Pericardium fibroblast (primary cell): Measurements from ENCODE around the gene TMEM54. TPM values are rescaled to one million over a fixed set of nuclear protein-coding genes. Genes with fewer than 3 reads are reported as not detected.

Experiments
- total RNA-seq: library from RNA; depleted of rRNA; stranded (reverse); fragments of >200 nt; gene quantifications from 2 replicates; pipeline ENCODE4 v1.2.3, GENCODE V29; 2015

The TMEM54 gene
- 42.6 and 58.9 TPM in 2 replicates for total RNA-seq

DNA sequence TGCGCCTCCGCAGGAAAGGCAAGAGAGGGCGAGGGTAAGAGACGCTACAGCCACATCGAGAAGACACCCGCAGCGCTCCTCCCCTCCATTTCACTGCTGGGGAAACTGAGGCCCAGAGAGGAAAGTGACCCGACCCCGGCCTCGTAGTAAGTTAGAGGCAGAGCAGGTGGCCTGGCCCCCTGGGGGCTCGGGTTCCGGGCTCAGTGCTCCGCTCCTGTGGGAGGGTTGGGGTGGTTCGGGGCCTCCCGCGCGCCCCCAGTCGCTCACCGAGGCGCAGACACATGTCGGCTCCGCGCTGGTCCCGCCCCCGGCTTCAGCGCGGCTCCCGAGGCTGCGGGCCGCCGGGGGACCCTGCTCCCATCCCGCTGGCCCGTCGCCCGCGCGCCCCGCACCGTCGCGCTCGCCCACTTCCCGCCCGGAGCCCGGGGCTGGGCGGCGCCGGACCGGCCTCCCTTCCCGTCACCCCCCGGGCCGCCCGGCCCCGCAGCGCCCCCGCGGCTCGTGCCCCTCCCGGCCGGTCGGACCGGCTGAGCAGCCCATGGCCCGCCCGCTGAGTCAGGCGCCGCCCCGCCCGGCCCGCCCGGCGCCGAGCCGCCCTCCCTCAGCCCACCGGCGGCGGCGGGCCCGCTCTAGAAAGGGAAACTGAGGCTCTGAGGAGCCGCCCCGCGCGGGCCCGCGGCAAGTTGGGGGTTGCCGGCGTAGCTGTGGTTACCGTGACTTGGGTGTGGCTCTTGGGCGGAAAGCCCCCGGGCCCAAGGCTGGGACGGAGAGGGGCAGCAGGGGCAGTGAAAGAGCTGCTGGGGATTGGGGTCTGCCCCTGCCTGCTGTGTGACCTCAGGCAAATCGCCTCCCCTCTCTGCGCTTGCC lies at the start of gene TMEM54:
TSS of gene TMEM54 (minus strand) at position 434 of the 867 bp plus-strand sequence. CDS start at position 283, 151 bp downstream.

GRCh38 chr1:32886004-32886827 lies 15.0 kb downstream of the TMEM54 start, which contains the start of gene HPCA:
TSS of gene HPCA (plus strand) at chr1:32886491. CDS start at chr1:32888899, 2,408 bp downstream.

DNA sequence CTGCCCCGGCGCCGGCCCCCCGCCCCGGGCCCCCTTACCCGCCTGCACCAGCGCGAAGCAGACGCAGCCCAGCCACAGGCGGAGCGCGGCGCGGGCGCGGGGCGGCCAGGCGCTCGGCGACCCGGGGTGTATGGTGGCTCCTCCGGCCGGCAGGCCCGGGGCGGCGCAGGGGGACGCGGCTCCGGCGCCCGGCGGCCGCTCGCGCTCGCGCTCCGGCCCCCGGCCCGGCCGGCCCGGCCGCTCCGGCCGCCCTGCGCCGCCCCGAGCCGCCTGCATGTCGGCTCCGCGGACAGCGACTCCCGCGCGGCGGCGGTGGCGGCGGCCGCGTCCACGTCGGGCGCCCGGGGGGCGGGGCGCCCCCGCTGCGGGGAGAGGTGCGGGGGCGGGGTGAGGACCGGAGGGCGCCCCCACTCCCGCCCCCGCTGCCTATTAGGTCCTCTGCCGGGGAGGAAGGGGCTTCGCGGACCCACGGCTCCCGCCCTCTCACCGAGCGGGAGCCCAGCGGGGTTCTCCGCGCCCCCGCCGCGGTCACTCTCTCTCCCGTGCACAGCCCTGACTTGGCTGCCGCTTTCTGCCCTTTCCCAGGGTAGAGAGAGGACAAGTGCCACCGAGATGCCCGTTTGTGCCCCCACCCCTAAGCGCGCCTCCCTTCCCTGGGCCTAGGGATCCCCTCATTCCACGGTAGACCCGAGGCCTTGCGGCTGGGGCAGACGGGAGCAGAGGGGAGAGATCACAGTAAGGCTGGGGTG lies 30.4 kb downstream of the TMEM54 start, which contains the start of gene FNDC5:
TSS of gene FNDC5 (minus strand) at position 298 of the 749 bp plus-strand sequence.

Other genes with a start within 250 kb of the TMEM54 start
- gene SYNC, start 198.6 kb downstream of the TMEM54 start, total RNA-seq, result 37.6 and 80.6 TPM in 2 replicates
- 134 and 153 TPM in 2 replicates for gene YARS1, start 84.0 kb downstream of the TMEM54 start, total RNA-seq
- 17.0 and 20.4 TPM in 2 replicates for gene S100PBP, start 83.7 kb downstream of the TMEM54 start, total RNA-seq
- 1.3 and 2.9 TPM in 2 replicates for gene FNDC5, start 30.5 kb downstream of the TMEM54 start, total RNA-seq
- not detected in 2 replicates for gene HPCA, start 14.9 kb downstream of the TMEM54 start, total RNA-seq
- gene RNF19B, start 63.4 kb upstream of the TMEM54 start, total RNA-seq, result 8.9 and 11.0 TPM in 2 replicates
- 88.4 and 106 TPM in 2 replicates for gene AK2, start 135.5 kb upstream of the TMEM54 start, total RNA-seq
- gene AZIN2, start 179.8 kb upstream of the TMEM54 start, total RNA-seq, result 6.5 and 9.4 TPM in 2 replicates